ENCODE data around the gene NRG2.

The NRG2 gene

GRCh38 chr5:139831624-139832023 is 211.5 kb downstream of the NRG2 start:
- DNase-seq, result no peak

DNA sequence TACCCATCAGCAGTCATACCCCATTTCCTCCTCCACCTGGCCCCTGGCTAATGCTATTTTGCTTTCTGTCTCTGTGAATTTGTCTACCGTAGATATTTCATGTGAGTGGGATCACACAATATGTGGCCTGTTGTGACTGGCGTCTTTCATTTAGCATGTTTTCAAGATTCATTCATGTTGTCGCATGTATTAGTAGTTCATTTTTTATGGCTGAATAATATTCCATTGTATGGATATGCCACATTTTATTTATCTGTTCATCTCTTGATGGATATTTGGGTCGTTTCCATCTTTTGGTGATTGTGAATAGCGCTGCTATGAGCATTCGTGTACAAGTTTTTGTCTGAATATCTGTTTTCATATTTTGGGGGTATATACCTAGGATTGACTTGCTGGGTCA is 213.6 kb downstream of the NRG2 start:
- no peak for DNase-seq

DNA sequence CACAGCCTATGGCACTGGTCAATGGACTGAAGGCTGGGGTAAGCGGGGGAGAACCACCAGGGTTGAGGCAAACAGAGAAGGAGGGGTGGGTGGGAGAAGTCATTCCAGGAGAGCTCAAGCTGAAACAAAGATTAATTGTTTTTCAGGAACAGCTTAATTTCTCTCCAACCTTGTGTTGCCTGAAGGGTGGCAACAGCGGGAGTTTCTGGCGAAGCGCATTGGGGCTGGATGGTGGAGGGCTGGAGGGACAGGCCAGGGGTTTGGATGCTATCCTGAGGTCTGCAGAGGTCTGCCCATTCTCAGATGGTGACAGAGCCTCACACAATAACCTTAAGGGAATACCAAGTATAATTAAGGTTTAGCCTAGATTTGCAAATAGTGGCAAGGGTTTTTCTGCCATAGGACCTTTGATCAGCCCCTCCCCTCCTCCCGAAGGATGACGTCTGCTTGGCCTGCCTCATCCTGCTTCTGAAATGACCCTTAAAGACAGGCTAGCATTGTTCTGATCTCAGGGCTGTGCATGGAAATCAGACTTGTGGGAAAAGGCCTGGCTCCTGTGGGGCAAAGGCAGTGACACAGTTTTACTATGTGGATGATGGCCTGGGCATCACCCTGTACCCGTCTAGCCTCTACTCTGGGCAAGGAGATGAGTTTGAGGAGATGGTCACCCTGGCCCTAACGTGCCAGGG is 214.7 kb downstream of the NRG2 start:
- DNase-seq, result no peak

- no peak for DNase-seq
These were observed 217.4 kb downstream of the NRG2 start for GRCh38 chr5:139825690-139826089.

DNA sequence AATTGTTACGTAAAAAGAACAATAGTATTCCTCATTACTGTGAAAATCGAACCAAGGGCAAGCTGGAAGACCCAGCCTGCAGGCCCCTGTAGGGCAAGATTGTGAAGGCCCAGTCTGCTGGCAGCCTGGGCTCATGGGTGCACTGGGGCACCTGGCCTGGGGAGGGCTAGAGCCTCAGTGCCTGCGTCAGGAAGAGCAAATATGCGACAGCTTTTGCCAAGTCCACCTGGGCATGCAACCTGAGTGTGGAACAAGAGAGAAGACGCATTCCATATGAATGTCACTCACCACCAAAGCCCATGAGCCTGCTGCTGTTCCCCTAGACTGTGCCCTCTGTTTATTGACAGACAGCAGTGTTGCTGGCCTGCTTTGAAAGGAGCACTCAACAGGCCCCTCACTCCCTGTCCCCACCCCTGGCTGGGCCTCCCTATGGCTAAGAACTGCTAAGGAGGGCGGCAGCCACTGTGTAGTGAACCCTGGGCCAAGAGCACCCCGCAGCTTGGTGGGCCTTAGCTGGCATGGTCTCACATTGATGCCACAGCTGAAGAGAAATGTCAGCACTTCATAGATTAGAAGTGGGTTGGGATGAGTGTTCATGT is 219.2 kb downstream of the NRG2 start:
- no peak for DNase-seq

- DNase-seq, result no peak
These were observed 220.3 kb downstream of the NRG2 start for GRCh38 chr5:139822553-139823425.

DNA sequence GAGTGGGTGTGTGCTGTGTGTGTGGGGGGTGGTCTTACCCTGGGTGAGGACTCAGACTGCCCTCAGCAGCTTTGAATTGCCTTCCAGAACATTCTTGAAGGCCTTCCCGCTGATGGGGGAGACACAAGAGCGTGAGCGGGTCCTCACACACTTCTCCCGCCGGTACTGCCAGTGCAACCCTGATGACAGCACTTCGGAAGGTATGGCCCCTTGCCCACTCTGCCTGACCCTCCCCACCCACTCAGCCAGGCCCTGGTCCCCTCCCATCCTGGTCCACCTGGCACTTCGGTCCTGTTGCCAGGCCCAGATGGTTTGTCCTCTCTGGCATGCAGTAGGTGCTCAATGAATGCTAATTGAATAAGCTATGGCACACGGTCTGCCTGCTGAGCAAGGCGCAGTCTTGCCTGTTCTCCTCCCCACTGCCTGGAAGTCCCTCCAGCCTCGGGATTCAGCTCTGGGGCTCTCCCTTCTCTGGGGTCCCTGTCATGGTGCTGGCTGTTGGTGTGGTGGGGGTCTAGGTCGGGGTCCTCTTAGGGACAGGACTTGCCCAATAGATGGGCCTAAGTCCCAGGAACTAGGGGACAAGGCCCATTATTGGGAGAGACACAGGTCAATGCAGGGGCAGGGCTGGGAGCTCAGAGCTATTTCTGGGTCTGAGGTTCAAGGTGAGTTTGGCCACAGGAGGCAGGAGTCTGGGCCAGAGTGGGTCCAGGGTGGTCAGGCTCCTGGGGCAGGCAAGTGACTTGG is 221.1 kb downstream of the NRG2 start:
- DNase-seq, result no peak

DNA sequence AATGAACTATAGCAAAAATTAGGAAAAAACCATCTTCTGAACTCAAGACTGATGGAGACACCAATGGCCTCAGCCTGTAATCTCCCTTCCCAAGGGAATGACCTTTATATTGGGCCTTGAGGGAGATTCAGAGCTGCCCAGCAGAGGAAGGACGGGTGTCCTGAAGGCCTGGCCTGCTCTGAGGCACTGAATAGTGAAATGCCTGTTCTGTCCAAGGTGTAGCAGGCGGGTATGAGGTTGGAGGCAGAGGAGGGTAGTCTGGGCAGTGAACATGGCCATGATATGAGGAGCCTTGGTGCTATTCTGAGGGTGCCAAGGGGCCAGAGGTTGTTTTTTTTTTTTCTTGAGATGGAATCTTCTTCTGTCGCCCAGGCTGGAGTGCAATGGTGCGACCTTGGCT is 222.5 kb downstream of the NRG2 start:
- DNase-seq, result no peak

DNA sequence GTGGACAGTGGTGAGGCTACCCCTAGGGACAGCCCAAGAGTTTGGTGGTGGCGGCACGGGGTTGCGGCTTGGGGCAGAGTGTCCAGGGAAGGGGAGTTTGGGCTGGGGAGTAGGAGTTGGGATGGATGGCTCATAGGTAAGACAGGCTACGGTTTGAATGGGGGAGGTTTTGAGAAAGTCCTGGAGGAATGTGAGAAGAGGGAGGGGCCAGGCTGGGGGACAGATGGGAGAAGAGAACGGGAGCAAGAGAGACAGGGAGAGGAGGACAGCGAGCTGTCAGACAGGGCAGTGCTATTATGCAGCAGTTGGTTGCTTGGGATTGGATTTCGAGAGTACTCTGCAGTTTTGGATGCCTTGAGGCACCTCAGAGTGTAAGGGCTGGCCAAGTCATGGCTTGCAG is 223.0 kb downstream of the NRG2 start:
- DNase-seq, result no peak

GRCh38 chr5:139817970-139818369 is 225.1 kb downstream of the NRG2 start:
- no peak for DNase-seq

DNA sequence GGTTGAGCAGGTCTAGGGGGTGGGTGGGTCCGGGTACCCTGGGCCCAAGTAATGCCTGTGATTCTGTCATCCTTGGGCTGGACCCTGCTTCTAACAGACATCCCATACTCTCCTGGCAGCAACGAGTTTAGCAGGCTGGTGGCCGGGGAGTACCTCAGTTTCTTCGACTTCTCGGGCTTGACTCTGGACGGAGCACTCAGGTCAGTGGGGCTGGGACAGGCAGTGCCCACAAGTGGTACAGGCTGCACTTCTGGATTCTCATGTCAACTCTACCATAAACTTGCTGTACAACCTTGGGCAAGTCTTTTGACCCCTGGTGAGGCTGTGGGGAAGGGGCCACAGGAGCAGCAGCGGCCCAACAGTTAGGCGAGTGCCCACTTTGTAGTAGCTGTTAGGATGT is 225.7 kb downstream of the NRG2 start:
- no peak for DNase-seq

DNA sequence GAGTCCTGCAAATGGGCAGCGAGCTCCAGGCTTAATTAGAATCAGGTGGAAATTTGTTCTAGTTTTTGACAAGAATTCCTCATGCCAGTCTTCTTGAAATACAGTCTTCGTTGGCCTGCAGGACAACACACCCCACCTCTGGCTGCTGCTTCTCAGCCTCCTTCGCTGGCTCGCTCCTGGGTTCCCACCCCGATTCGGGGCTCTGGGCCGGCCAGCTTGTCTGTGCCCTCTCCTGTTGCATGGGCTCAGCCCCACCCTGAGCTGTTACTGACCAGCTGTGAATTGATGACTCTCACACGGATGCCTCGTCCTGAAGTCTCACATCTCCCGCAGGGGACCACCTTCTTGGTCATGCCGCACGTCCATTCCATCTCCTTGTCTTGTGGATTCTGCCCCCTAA is 226.5 kb downstream of the NRG2 start:
- DNase-seq, result no peak

GRCh38 chr5:139814704-139815280 is 228.3 kb downstream of the NRG2 start:
- no peak for DNase-seq

GRCh38 chr5:139814191-139814601 is 228.9 kb downstream of the NRG2 start:
- no peak for DNase-seq

GRCh38 chr5:139812836-139813805 is 230.0 kb downstream of the NRG2 start:
- no peak for DNase-seq

DNA sequence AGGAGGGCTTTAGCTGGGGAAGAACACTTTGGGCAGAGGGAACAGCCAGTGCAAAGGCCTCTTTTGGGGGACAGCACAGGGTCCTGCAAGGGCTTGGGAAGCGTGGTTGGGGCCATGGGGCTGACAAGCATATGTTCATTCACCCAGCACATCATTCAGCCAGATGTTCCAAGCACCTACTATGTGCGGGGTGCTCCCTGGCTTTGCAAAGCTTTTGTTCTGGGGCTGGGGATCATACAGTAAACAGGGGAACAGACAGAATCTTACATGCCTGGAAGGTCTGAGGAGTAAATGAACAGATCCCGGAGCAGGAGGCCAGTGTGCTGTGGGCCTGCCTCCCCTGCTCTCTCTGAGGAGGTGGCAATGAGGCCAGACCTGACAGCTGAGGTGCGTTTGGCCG is 230.8 kb downstream of the NRG2 start:
- DNase-seq, result no peak

DNA sequence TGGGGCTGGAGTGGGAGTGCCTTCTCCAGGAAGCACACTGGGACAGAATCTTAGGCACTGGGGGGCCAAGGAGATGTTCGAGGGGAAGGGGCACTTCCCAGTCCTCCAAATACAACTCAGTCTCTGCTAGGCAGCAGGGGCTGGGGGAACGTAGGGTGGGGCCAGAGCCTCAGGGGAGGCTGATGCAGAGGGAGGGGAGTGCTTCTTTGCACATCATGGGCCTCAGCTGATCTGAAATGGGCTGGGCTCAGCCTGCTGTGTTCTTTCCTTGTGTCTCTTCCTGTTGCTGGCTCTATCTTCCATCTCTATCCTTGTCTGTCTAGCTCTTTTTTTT is 231.9 kb downstream of the NRG2 start:
- DNase-seq, result no peak

GRCh38 chr5:139810341-139811273 is 232.5 kb downstream of the NRG2 start:
- DNase-seq, result no peak

GRCh38 chr5:139809331-139809810 is 233.7 kb downstream of the NRG2 start:
- DNase-seq, result no peak
